T-helper 1 cell treated with Interleukin-12 subunit alpha and Interleukin-12 subunit beta and Interleukin-4 antibody, amounts not matched to agents 30 ng/mL and 1 ng/mL, for 36 hours (primary cell): ENCODE data around the gene TMC2. TPM values are rescaled to one million over a fixed set of nuclear protein-coding genes. Genes with fewer than 3 reads are reported as not detected.

Experiments used
- intact Hi-C: fragments of 100-400 bp; cut with micrococcal nuclease; formaldehyde crosslinking; loops from one replicate; pipeline ENCODE4 v1.15.1; 2024
- total RNA-seq: library from RNA; stranded (reverse); gene quantifications from 2 replicates; pipeline ENCODE4 v1.2.3, GENCODE V29; 2022

TMC2 gene
- total RNA-seq, 1 donor from 2014 or later: not detected

- intact Hi-C loops: no loop called here
Measured at GRCh38 chr20:2564406-2564805, 28.0 kb downstream of the TMC2 start.

- intact Hi-C loops: no loop called here
Measured at GRCh38 chr20:2575682-2576081, 39.3 kb downstream of the TMC2 start.

- intact Hi-C loops: no loop called here
Measured at GRCh38 chr20:2576317-2576727, 39.9 kb downstream of the TMC2 start.

GRCh38 chr20:2578475-2579192 lies 42.3 kb downstream of the TMC2 start:
- intact Hi-C loops: no loop called here

GRCh38 chr20:2585811-2586210 lies 49.4 kb downstream of the TMC2 start:
- intact Hi-C loops: no loop called here

GRCh38 chr20:2593756-2594155 lies 57.4 kb downstream of the TMC2 start:
- intact Hi-C loops: no loop called here

- intact Hi-C loops: no loop called here
Measured at GRCh38 chr20:2595076-2595475, 58.7 kb downstream of the TMC2 start.

- intact Hi-C loops: no loop called here
Measured at GRCh38 chr20:2596673-2597279, 60.4 kb downstream of the TMC2 start.

- intact Hi-C loops: no loop called here
Measured at GRCh38 chr20:2599288-2600006, 63.1 kb downstream of the TMC2 start.

- intact Hi-C loops: no loop called here
Measured at GRCh38 chr20:2602046-2602735, 65.8 kb downstream of the TMC2 start.

GRCh38 chr20:2602746-2603145 lies 66.4 kb downstream of the TMC2 start:
- intact Hi-C loops: no loop called here

- intact Hi-C loops: no loop called here
Measured at GRCh38 chr20:2603816-2604505, 67.6 kb downstream of the TMC2 start.

GRCh38 chr20:2604506-2604835 lies 68.1 kb downstream of the TMC2 start:
- intact Hi-C loops: no loop called here

- intact Hi-C loops: no loop called here
Measured at GRCh38 chr20:2606507-2607006, 70.2 kb downstream of the TMC2 start.

- intact Hi-C loops: no loop called here
Measured at GRCh38 chr20:2610326-2610725, 74.0 kb downstream of the TMC2 start.

GRCh38 chr20:2610941-2611720 lies 74.8 kb downstream of the TMC2 start:
- intact Hi-C loops: no loop called here

GRCh38 chr20:2612073-2612472 lies 75.7 kb downstream of the TMC2 start:
- intact Hi-C loops: no loop called here

GRCh38 chr20:2616634-2617033 lies 80.3 kb downstream of the TMC2 start:
- intact Hi-C loops: no loop called here

GRCh38 chr20:2617099-2617714 lies 80.8 kb downstream of the TMC2 start:
- intact Hi-C loops: no loop called here

- intact Hi-C loops: no loop called here
Measured at GRCh38 chr20:2618815-2619214, 82.4 kb downstream of the TMC2 start.
